Stimulated activated CD4-positive, alpha-beta T cell treated with anti-CD3 and anti-CD28 coated beads, TNF-alpha, amount 100 ng/mL, for 48 hours (primary cell): ENCODE measurements around the gene SLU7.

ENCODE experiments used
- DNase-seq, 3 donors: peaks; one replicate each; pipeline ENCODE4 v3.0.0-alpha.2; 2020; ENCODE audit warnings: low read depth in 3 of 3

The SLU7 gene

GRCh38 chr5:160419458-160420330 lies 813 bp upstream of the SLU7 start:
- no peak for DNase-seq

- peak; percentile 58 to 62 (median 60) for DNase-seq
These were observed 19.2 kb downstream of the SLU7 start, which contains the start of gene FAM200C for GRCh38 chr5:160399402-160400353. FAM200C (minus strand) TSS chr5:160400054; CDS start chr5:160395490, 4,564 bp downstream.

- DNase-seq = no peak
These were observed 20.1 kb downstream of the SLU7 start for GRCh38 chr5:160398806-160399205.

GRCh38 chr5:160397492-160397891 lies 21.4 kb downstream of the SLU7 start:
- DNase-seq = no peak

GRCh38 chr5:160395111-160395510 lies 23.8 kb downstream of the SLU7 start:
- DNase-seq = no peak

GRCh38 chr5:160390787-160391696 lies 27.8 kb downstream of the SLU7 start:
- no peak for DNase-seq

GRCh38 chr5:160387445-160387844 lies 31.4 kb downstream of the SLU7 start:
- DNase-seq = no peak

- no peak for DNase-seq
These were observed 33.4 kb downstream of the SLU7 start for GRCh38 chr5:160385496-160385895.

- DNase-seq = no peak
These were observed 34.2 kb downstream of the SLU7 start for GRCh38 chr5:160384681-160385080.

- no peak for DNase-seq
These were observed 36.5 kb downstream of the SLU7 start for GRCh38 chr5:160382346-160382745.

GRCh38 chr5:160380041-160380440 lies 38.8 kb downstream of the SLU7 start:
- DNase-seq = no peak

- no peak for DNase-seq
These were observed 39.4 kb downstream of the SLU7 start for GRCh38 chr5:160379511-160379910.

GRCh38 chr5:160378330-160378729 lies 40.6 kb downstream of the SLU7 start:
- no peak for DNase-seq

- no peak for DNase-seq
These were observed 41.2 kb downstream of the SLU7 start for GRCh38 chr5:160377651-160378050.

GRCh38 chr5:160376416-160376815 lies 42.5 kb downstream of the SLU7 start:
- no peak for DNase-seq

GRCh38 chr5:160375701-160376100 lies 43.2 kb downstream of the SLU7 start:
- no peak for DNase-seq

- DNase-seq = no peak
These were observed 43.7 kb downstream of the SLU7 start for GRCh38 chr5:160375166-160375565.

GRCh38 chr5:160371294-160371693 lies 47.6 kb downstream of the SLU7 start:
- no peak for DNase-seq

- no peak for DNase-seq
These were observed 48.2 kb downstream of the SLU7 start for GRCh38 chr5:160370713-160371034.

GRCh38 chr5:160369990-160370712 lies 48.7 kb downstream of the SLU7 start, which contains the start of gene C1QTNF2:
C1QTNF2 (minus strand) TSS chr5:160370626; CDS start chr5:160355011, 15,615 bp downstream.
- no peak for DNase-seq

GRCh38 chr5:160367885-160368284 lies 51.0 kb downstream of the SLU7 start:
- DNase-seq = no peak
